DMS53 (cell line): ENCODE data around the gene PIK3AP1.

Source experiments
- DNase-seq: peaks from one replicate; lab custom pipeline; 2025; lab: John Stamatoyannopoulos, UW

The PIK3AP1 gene

GRCh38 chr10:96642973-96643372 lies 77.3 kb downstream of the PIK3AP1 start:
- peak; percentile 93 for DNase-seq

GRCh38 chr10:96642530-96642929 lies 77.8 kb downstream of the PIK3AP1 start:
- DNase-seq: peak; percentile 30

DNA sequence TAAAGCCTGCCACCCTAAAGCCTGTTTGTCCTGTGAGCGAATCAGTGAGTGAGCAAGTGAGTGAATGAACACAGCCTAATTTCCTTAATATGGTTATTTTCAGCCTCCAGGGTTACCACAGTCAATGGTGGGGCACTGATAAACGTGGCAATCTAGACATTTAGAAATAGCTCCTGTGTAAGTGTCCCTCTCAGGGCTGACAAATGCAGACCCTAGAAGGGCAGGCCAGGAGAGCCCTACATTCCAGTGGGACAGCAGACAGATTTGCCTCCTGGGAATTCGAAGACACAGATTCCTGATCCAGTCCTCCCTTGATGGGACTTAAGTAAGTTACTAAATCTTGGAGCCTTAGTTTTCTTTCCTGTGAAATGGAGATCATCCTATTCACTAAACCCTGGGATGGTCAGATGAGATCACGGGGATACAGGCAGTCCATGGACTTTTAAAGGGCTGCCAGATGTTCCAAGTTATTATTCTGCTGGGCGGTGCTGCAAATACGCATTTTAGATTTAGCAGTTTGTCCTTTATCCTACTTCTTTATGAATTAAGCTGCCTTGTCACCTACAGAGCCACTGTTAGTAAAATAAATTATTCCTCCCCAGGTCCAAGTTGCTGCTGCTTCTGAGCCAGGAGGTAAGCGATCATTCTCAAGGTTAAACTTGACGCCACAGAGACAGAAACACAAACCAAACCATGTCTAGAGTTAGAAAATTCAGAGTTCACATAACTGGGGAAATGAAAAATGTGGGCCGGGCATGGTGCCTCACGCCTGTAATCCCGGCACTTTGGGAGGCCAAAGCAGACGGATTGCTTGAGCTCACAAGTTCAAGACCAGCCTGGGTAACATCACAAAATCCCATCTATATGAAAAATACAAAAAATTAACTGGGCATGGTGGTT lies 78.7 kb downstream of the PIK3AP1 start:
- DNase-seq: no peak

GRCh38 chr10:96639899-96640298 lies 80.4 kb downstream of the PIK3AP1 start:
- no peak for DNase-seq

- DNase-seq: no peak
Measured at GRCh38 chr10:96638696-96639095, 81.6 kb downstream of the PIK3AP1 start.

- no peak for DNase-seq
Measured at GRCh38 chr10:96638120-96638519, 82.2 kb downstream of the PIK3AP1 start.

DNA sequence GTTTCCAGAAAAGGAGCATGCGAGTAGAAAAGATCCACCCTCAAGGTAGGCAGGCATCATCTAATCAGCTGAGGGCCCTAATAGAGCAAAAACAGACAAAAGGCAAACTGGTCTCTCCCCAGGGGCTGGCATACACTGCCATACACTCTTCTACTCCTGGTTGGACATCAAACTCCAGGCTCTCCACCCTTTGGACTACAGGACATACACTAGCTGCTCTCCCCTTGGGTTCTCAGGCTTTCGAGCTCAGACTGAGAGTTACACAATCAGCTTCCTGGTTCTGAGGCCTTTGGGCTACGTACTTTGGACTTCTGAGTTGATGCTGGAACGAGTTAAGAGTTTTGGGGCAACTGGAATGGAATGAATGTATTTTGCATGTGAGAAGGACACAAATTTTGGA lies 82.6 kb downstream of the PIK3AP1 start:
- DNase-seq: no peak

DNA sequence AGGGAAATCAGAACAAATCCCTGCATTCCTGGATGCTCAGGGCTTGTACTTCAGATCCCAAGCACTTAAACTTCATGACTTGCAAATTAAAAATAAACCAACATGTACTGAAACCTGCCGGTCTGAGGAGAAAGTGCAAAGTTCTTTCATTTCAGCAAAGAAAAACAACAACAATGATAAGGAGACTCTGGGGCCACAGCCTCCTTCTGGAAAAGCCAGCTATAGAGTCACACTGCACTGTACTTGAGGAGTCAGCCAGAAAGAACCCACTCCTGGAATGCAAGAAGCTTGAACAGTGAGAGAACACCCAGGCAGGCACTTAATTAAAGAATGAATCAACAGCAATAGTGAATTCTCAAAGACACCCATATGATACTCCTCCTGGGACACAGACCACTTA lies 83.8 kb downstream of the PIK3AP1 start:
- DNase-seq: no peak

DNA sequence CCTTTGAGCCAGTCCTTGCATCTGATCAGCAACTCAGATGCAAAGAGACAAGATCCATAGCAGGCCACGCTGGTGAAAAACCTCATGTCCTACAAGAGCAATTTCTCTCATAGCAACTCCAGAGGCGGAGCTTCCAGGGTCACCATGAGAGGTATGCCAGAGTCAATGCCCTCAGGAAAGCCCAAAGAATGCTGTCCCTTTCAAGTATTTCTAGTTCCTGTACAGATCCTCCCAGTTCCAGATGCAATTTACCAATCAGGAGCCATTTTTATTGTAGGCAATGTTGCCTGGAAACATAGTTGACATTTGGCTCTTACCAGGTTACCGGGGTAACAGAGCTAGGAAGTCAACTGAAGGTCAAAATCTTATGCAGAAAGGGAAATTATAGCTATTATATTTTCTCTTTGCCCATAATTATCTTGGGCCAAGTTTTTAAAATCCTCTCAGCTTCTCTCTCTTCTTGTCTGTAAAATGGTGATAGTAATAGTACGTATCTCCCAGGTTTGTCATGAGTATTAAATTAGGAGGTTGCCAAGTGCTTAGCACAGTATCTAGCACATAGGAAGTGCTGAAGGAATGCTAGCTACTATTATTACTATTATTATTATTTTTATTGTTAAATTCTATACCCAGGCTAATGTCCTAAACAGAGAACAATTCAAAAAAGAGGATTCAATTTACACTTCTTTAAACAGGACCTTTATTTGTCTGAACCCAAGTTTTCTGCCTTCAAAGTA lies 87.2 kb downstream of the PIK3AP1 start:
- DNase-seq: peak; percentile 95

GRCh38 chr10:96627292-96627691 lies 93.0 kb downstream of the PIK3AP1 start:
- DNase-seq: no peak

GRCh38 chr10:96626795-96627194 lies 93.5 kb downstream of the PIK3AP1 start:
- DNase-seq: peak; percentile 68

DNA sequence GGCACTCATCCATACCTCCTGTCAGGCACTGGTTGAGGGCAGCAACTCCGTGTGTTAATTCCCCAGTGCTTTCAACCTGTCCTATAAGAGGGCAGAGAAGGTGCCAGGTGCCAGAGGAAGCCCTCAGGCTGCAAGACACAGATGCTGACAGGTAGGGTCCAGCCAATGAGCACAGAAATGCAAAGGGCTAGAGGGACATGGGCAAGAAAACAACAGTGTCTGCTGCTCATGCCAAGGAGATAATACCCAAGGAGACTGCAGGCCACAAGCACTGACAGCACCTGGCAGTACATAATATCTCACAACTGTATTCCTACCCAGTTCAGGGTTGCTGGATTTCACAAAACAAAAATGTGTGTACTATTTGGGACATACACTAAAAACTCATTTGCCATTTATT lies 95.1 kb downstream of the PIK3AP1 start:
- no peak for DNase-seq

GRCh38 chr10:96622013-96622787 lies 98.1 kb downstream of the PIK3AP1 start:
- no peak for DNase-seq

DNA sequence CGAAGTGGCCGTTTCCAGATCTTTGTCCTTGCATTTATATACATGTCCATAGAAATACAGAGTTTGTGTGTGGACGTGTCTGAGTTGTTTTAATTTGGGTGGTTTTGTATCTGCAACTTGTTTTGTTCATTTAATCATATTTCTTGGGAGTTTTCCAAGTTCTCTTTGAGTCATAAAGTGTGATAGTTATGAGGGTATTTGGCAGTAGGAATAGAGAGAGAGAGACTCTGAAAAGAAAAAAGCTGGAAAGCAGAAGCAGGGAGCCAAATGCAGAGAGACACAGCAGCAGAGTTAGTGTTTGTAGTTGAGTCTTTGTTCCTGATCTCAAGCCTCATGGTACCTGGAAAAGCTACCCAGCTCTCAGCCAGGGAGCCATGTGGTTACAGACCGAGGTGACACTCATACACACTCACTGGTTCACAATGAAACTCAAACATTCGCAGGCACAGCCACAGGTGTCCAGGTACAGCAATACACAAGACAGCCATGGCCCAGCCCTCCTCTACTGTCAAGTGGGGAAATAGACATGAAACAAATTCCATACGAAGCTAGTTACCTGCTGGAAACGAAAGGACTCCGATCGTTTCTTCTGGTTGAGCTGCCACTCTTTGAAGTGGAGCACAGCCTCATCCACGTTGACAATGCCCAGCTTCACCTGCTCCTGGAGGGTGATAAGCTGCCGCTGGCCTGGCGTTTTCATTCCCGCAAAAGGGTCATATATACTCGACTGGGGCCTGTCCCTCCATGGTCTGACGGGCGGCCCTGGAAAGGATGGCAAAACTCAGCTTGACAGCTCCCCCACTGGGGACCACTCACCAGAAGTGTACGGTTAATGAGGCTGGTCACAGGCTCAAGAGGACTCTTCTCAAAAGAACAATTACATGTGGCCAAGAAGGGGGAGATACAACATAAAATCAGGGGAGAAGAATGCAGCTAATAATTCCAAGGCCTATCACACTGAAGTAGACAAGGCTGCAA lies 100.2 kb downstream of the PIK3AP1 start:
- DNase-seq: peak; percentile 78

DNA sequence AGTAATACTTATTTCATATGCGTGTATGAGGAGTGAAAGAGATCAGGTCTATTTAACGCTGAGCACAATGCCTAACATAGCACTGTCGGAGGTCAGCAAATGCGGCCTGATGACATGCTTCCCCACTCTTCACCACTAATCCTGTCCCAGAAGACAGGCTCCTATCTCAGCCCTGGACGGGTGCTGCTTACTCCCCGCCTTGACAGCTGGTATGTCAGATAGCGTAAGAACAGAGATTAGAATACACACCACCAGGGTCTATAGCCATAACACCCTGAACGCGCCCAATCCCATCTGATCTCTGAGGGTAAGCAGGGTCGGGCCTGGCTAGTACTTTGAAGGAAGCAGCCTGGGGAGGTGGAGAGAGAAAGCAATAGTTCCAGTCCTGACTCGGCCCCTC lies 101.2 kb downstream of the PIK3AP1 start:
- no peak for DNase-seq

DNA sequence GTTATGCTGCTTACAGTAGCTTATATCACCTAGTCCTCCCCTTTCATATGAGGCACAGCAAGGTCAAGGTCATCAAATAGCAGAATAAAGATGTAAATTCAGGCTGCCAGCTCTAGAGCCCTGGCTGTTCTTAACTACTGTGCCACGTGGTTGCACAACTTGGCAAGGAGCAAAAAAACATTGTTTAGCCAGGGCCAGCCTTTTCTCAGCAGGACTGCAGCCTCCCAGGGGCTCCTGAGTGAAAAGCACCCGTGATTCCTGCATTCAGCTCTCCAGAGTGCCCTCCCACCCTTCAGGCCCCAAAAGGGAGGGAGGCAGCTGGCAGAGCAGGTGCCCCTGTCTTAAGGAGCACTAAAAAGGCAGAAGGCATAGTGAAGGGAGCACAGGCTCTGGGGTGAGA lies 101.7 kb downstream of the PIK3AP1 start:
- no peak for DNase-seq

DNA sequence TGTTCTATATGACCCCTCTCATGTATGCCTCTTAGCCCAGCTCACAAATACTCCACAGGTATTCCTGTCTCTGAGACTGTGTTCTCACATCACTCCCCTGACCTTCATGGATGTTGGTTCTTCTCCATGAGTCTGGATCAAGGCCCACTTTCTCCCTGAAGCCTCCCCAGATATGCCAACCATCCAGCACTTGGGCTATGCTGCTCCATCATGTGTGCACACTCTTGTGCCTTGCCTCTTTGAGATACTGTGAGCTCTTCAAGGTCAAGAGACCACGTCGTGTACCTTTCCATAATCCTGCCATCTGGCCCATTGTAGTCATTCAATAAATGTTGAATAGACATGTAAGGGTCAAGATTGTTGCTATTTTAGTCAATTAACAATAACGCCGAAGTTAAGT lies 103.4 kb downstream of the PIK3AP1 start:
- peak; percentile 30 for DNase-seq

DNA sequence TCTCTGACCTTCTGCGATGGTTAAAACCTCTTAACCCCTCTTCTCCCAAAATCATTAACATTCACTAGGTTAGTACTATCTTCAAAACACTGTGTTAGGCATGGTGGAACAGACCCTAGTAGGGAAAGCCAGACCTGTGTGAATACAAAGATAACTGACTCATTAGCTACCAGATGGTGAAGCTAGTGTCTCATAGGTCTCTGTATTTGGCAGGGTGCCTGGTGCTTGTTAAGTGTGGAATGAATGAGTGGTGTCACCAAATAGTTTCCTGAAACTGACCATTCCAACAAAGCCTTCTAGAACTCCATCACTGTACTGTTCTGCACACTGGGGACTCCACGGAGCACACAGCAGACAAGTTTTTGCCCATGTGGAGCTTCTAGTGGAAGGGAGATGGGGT lies 105.8 kb downstream of the PIK3AP1 start:
- peak; percentile 93 for DNase-seq

DNA sequence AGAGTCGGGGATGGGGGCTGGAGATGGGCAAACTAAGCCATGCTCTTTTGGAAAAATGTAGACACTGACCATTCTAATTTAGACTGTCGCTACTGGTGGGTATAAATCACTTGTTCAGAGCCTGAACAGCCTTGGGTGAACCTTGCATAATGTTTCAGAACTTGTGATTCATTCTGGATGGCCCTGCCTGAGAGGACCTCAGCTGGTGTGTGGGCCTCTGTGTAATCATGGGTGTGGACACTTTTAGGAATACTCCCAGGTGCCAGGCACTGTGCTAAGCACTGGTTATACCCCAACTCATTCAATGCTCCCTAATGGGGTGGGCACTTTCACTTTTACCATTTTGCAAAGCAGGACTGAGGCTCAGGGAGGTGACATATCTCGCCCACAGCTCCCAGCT lies 106.7 kb downstream of the PIK3AP1 start:
- no peak for DNase-seq

DNA sequence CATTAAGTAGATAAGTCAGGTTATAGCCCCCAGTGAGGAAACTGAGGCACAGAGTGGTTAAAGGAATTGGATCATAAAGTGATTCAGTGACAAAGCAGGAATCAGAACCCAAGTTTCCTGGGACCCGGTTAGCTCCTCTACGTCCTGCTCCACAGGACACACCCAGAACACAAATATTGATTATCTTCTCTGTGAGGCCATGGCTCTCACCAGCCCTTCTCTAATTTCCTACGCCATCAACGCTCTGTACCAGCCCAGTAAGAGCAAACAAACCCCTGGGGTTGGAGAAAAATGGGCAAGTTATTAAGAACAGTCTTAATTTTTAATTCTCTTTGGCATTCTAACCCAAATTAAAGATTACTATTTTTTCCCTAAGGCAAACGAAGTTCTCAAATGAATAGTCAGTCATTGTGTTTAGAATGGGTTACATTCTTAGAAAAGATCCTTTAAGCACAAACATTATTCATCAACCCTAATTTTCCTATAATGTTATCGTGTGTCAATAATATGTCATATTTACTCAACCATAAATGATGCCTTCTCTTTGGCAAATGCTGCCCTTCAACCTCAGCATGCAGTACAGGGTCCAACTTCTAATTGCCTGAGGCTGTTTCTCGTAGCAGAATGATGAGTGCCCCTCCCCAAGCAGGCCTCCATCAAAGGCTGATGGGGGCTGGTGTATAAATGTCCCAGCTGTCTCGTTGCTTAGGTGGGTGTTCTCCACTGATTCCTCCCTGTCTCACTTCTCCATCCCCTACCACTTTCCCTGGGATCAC lies 108.1 kb downstream of the PIK3AP1 start:
- peak; percentile 51 for DNase-seq

DNA sequence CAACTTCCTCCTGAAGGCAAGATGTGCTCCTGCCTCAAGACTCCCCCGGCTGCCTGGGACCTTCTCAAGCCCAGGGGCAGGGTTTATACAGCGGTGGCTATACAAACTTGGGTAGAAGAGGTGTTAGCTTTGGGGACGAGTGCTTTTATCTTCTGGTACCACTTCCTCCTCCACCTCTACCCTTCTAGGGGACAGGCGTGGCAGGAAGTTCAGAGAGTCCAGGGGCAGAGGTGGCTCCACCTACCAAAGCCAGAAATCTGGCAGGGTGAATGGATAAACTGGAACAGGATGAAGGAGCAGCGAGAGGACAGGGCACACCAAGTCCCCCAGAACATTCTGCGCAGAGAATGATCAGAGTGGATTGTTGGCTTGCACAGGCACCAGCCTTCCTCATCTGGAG lies 109.5 kb downstream of the PIK3AP1 start:
- no peak for DNase-seq
